AG04450 (cell line): Measurements from ENCODE around the gene CCSER1. TPM values are rescaled to one million over a fixed set of nuclear protein-coding genes. Genes with fewer than 3 reads are reported as not detected.
"Not testable (repeated sequence)": the region's sequence is repeated elsewhere in the genome, so short reads cannot be mapped to it uniquely, and the experiment has no call there.

Experiments
- CTCF ChIA-PET: fragments of 300-600, 350-600 bp; formaldehyde crosslinking; extraction: SDS; loops from one replicate; lab custom pipeline; 2022; ENCODE audit warnings: antibody characterized with exemption, inconsistent platforms; lab: Charles Lee
- POLR2A ChIA-PET: fragments of 350-600 bp; formaldehyde crosslinking; extraction: SDS; loops from one replicate; lab custom pipeline; 2021; ENCODE audit warnings: antibody characterized with exemption, inconsistent platforms; lab: Yijun Ruan, JAX
- DNase-seq: peaks from one replicate; pipeline ENCODE4 v3.0.0-alpha.2; 2011; ENCODE audit warnings: low read depth, low spot score
- H3K27ac ChIP-seq: one replicate; pipeline ENCODE4 v1.5.1; 2012; ENCODE audit warnings: low read depth, low read length, control low read depth
- H3K27me3 ChIP-seq: one replicate; pipeline ENCODE4 v1.6.0; 2012; ENCODE audit warnings: low read length; ENCODE audit not compliant: control insufficient read depth, insufficient read depth
- H3K4me3 ChIP-seq: 2 replicates; pipeline ENCODE4 v1.5.1; 2011; ENCODE audit warnings: mild to moderate bottlenecking, low read depth, low read length, control low read depth
- H3K9me3 ChIP-seq: 2 replicates; pipeline ENCODE4 v1.5.1; 2012; ENCODE audit warnings: low read length; ENCODE audit not compliant: control insufficient read depth, insufficient read depth
- polyA plus RNA-seq: library from polyadenylated mRNA; depleted of rRNA; stranded (reverse); fragments of >200 nt; gene quantifications from 2 replicates; pipeline ENCODE4 v1.2.3, GENCODE V29; 2011
- TF ChIP-seq, protein P1 (sequence below): IDR thresholded peaks from 2 replicates; pipeline ENCODE4 v1.5.1; 2011; ENCODE audit warnings: low read depth, low read length, control low read depth, inconsistent platforms

The CCSER1 gene
- polyA plus RNA-seq, 1 experiment, result not detected

GRCh38 chr4:91447168-91447567 is 1320.0 kb downstream of the CCSER1 start:
- Histone ChIP-seq H3K4me3 (no peak overlapping the region), H3K9me3 (no peaks in the 10 kb centered on the region), H3K27me3 (no peaks in the 10 kb centered on the region), H3K27ac (no peak overlapping the region)
- CTCF ChIA-PET, result no interaction called here
- POLR2A ChIA-PET, result no interaction called here
- TF ChIP-seq, protein P1, sequence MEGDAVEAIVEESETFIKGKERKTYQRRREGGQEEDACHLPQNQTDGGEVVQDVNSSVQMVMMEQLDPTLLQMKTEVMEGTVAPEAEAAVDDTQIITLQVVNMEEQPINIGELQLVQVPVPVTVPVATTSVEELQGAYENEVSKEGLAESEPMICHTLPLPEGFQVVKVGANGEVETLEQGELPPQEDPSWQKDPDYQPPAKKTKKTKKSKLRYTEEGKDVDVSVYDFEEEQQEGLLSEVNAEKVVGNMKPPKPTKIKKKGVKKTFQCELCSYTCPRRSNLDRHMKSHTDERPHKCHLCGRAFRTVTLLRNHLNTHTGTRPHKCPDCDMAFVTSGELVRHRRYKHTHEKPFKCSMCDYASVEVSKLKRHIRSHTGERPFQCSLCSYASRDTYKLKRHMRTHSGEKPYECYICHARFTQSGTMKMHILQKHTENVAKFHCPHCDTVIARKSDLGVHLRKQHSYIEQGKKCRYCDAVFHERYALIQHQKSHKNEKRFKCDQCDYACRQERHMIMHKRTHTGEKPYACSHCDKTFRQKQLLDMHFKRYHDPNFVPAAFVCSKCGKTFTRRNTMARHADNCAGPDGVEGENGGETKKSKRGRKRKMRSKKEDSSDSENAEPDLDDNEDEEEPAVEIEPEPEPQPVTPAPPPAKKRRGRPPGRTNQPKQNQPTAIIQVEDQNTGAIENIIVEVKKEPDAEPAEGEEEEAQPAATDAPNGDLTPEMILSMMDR, result no peak
- DNase-seq, result no peak

DNA sequence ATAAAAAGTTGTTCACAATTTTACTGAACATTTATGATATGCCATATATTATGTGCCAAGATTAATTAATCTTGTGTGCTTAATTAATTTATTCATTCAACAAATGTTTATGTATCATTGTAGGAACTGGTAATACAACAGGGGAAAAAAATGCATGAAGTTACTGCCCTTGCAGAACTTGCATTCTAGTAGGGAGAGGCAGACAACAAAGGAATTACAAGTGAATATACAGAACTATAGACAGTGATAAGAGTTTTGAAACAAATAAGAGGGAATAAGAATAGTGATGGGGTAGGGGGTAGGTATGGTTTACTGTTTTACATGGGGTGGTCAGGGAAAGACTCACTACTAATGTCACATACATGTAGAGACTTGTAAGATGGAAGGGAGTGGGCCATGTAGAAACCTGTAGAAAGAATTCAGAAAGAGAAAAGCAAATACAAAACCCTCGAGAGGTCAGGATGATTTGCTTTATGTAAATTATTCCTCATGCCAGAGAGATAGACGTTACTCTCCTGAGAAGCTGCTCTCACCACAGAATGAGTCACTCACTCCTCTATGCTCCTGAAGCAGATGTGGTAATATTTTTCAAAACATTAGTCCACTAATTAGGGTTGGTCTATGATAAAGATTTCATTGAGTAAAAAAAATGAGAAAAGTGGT is 1321.6 kb downstream of the CCSER1 start:
- no peaks in the 10 kb centered on the region for H3K27me3 ChIP-seq
- ChIA-PET CTCF (no interaction called here), POLR2A (interaction anchor here (0.6 kb wide), 1 partner anchor 672 kb away, joined by 3 read pairs; no protein-coding TSS in a partner anchor)
- no peaks in the 10 kb centered on the region for H3K9me3 ChIP-seq
- H3K4me3 ChIP-seq, result no peak overlapping the region
- TF ChIP-seq, protein P1, result no peak
- no peak for DNase-seq
- H3K27ac ChIP-seq, result no peak overlapping the region

DNA sequence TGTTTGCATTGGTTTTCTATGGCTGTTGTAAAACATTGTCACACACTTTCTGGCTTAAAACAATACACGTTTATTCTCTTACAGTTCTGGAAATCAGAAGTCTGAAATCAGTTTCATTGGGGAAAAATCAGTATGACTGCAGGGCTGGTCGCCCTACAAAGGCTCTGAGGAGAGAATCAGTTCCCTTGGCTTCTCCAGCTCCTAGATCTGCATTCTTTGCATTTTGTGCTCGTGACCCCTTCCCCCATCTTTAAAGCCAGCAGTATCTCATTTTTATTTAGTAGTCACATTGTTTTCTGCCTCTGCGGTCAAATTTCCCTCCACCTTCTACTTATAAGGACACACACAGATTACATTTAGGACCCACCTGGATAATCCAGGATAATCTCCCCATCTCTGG is 1326.9 kb downstream of the CCSER1 start:
- CTCF ChIA-PET, result no interaction called here
- Histone ChIP-seq H3K27me3 (no peaks in the 10 kb centered on the region), H3K9me3 (no peaks in the 10 kb centered on the region), H3K4me3 (no peak overlapping the region), H3K27ac (no peak overlapping the region)
- POLR2A ChIA-PET, result no interaction called here
- TF ChIP-seq, protein P1, result no peak
- no peak for DNase-seq

GRCh38 chr4:91462566-91462965 is 1335.4 kb downstream of the CCSER1 start:
- CTCF ChIA-PET, DNase-seq, POLR2A ChIA-PET, H3K9me3 ChIP-seq, H3K4me3 ChIP-seq, H3K27me3 ChIP-seq, H3K27ac ChIP-seq: not testable (repeated sequence)

DNA sequence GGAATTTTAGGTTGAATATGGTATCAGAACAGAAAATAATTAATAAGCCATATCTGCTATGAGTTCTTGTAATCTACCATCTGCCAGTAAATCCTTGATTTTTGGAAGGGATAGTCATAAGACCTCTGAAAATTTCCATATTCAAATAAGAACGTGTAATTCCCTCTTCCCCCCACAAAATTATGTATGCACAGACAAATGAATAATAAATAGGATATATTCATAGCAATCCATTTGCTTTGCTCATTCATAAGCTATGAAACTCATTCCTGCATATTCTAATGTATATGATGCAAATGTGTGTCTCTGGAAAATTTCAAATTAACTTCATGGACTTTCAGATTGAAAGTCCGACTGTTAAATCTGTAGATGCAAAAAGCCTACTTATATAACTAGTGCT is 1343.5 kb downstream of the CCSER1 start:
- TF ChIP-seq, protein P1, result no peak
- POLR2A ChIA-PET, result no interaction called here
- H3K9me3 ChIP-seq, result no peaks in the 10 kb centered on the region; the same call in 1 of the 2 replicates
- H3K4me3 ChIP-seq, result no peak overlapping the region
- H3K27me3 ChIP-seq, result no peaks in the 10 kb centered on the region
- H3K27ac ChIP-seq, result no peak overlapping the region
- DNase-seq, result no peak
- CTCF ChIA-PET, result no interaction called here
